Tibial nerve (tissue), 4 donors: ENCODE data around the gene ALAS1.

ENCODE experiments used
- CTCF ChIP-seq, 5 experiments: fragments of 200-600 bp in 3 of 5; fragments of 450-650 bp in 2 of 5; sonication (generic) in 3 of 5; IDR thresholded peaks; one replicate each; pipeline ENCODE4 v1.5.1; 2016 to 2019; ENCODE audit warnings: antibody characterized with exemption in 5 of 5, mild to moderate bottlenecking in 3 of 5, moderate library complexity in 2 of 5
- EP300 ChIP-seq, 2 donors: sonication (generic); formaldehyde crosslinking; IDR thresholded peaks; one replicate each; pipeline ENCODE4 v1.6.1; 2017; ENCODE audit warnings: antibody characterized with exemption in 2 of 2, mild to moderate bottlenecking in 1 of 2
- POLR2A ChIP-seq, 2 donors: fragments of 450-650 bp; IDR thresholded peaks; one replicate each; pipeline ENCODE4 v1.6.1; 2017; ENCODE audit warnings: antibody characterized with exemption in 2 of 2, mild to moderate bottlenecking in 2 of 2, moderate library complexity in 2 of 2

DNA sequence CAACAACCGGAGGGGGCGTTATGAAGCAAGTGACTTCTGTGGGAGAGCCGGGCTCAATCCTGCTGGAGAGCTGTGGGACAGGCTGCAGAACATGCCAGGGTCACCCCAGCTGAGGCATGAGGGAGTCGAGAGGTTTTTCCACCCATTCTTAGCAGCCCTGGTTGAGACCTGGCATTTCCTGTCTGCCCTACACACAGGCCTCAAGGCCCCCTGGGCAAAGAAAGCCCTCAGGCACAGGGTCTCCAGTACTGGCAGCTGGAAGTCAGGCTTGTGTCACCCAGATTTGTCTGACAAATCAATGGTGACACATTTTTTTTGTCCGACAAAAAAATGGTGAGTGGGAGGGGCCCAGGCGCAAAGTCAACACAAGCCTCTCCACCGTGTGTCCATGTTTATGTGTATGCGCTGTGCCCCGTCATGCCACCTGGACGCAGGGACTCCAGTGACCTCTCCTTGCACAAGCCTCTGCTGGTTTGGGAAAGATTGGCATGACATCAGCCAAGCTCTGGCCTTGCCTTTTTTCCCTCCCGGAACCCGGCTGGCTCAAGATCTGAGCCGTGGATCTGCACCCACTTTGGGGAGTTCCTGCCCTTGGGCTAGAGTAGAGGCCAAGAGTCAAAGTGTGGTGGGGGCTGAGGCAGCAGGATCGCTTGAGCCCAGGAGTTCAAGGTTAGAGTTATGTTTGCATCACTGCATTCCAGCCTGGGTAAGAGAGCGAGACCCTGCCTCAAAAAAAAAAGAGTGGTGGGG, 20.8 kb upstream of the ALAS1 start:
- no peak for TF ChIP-seq CTCF (IDR thresholded peaks at IDR 0.05)
- TF ChIP-seq EP300 (IDR thresholded peaks at IDR 0.05), result no peak
- TF ChIP-seq POLR2A (IDR thresholded peaks at IDR 0.05), result no peak
